Stimulated activated naive CD4-positive, alpha-beta T cell (primary cell): ENCODE measurements around the gene CPSF4L.
A peak's percentile ranks its signal among the peaks of the same experiment; 100 is the strongest.
"Not testable (repeated sequence)": the region's sequence is repeated elsewhere in the genome, so short reads cannot be mapped to it uniquely, and the experiment has no call there.

Source experiments
- DNase-seq, 6 experiments: peaks; one replicate each; lab custom pipeline; 2025; lab: John Stamatoyannopoulos, UW

The CPSF4L gene

GRCh38 chr17:73261617-73261951 is at the start of gene CPSF4L:
TSS of gene CPSF4L (minus strand) at chr17:73261880. CDS start at chr17:73261818, 62 bp downstream.
- no peak for DNase-seq

- peak in 1 of 6 experiments; percentile 37 for DNase-seq
These were observed 49.7 kb upstream of the CPSF4L start for GRCh38 chr17:73311428-73311780.

GRCh38 chr17:73309727-73310596 is 48.3 kb upstream of the CPSF4L start:
- peak in 1 of 6 experiments; percentile 32 for DNase-seq

DNA sequence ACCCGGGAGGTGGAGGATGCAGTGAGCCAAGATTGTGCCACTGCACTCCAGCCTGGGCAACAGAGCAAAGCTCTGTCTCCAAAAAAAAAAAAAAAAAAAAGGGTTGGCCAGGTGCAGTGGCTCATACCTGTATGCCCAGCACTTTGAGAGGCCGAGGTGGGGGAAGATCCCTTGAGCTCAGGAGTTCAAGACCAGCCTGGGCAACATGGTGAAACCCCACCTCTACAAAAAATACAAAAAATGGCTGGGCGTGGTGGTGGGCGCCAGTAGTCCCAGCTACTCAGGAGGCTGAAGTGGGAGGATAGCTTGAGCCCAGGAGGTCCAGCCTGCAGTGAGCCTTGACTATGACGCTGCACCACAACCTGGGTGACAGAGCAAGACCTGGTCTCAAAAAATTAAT is 47.3 kb upstream of the CPSF4L start:
- not testable (repeated sequence) for DNase-seq

DNA sequence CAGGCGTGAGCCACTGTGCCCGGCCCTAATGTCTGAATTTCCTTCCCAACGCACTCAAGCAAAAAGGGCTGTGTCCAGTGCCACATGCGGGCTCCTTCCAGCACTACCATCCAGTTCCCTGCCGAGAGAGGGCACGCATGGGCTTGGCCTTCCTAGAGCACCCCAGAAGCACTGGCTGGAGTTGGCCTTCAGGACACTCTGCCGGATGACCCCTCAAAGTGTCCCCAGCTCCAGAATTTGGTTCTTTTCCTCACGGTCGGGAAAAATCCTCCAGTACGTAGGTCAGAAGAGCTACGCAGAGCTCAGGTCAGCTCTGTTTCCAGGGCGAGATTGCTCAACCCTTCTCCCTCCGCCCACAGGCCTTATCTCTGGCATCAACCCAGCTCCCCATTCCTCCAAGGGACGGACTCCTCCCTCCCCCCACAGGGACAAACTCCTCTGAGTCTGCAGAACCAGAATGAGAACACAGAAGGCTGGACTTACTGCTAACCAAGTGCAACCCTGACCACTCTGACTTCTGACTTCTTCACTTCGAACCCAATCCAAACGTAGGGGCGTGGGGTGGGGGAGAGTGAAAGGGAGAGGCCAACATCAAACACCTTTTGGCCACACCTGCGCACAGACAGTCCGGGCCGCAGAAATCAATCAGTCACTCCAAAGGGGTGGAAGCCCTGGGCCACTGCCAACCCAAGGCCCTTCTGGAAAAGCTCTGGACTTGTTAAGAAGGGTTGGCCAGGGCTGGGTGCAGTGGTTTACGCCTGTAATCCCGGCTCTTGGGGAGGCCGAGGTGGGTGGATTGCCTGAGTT is 46.5 kb upstream of the CPSF4L start:
- no peak for DNase-seq

- DNase-seq = no peak
These were observed 45.5 kb upstream of the CPSF4L start for GRCh38 chr17:73307130-73307529.

GRCh38 chr17:73305845-73306836 is 44.5 kb upstream of the CPSF4L start:
- DNase-seq = no peak

- DNase-seq = no peak
These were observed 43.5 kb upstream of the CPSF4L start for GRCh38 chr17:73304971-73305812.

DNA sequence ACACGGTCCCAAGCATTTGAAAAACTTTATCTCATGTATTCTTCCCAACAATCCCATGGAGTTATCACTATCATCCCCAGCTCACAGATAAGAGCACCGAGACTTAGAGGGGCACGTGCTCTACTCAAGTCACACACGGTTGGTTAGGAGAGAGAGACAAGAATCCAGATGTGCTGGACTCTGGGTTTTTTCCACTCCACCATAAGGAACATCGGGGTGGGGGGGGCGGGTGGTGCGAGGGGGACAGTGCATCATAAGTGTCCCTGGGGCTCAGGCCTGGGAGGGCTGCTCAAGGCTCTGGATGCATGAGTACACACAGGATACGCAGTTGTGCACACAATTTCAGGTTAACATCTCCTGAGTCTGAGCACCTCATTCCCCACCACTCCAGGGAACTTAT is 42.8 kb upstream of the CPSF4L start:
- no peak for DNase-seq

DNA sequence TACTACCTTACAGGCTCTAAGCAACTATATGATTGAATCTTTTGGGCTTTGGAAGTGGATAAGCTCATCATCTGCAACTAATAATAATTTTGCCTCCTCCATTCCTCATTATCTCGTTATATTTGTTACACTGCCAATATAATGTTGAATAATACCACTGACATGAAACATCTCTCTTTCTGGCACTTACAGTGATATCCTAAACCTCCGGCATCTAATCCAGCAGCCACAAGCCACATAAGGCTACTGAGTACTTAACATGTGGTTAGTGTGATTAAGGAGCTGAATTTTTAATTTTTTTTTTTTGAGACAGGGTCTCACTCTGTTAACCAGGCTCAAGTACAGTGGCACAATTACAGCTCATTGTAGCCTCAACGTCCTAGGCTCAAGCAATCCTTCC is 40.5 kb upstream of the CPSF4L start:
- no peak for DNase-seq

DNA sequence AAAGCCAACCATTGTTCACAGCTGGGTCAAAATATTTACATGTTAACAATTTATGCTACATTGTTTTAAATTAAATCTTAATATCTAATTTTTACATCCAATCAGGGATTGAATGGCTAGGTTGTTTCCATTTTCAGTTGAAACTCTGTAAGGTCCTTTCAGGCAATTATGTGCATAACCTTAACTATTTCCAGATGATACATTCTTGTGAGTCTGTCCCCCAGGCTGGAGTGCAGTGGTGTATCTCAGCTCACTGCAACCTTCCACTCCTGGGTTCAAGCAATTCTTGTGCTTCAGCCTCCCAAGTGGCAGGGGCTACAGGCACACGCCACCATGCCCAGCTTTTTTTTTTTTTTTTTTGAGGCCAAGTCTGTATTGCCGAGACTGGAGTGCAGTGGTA is 39.7 kb upstream of the CPSF4L start:
- no peak for DNase-seq

DNA sequence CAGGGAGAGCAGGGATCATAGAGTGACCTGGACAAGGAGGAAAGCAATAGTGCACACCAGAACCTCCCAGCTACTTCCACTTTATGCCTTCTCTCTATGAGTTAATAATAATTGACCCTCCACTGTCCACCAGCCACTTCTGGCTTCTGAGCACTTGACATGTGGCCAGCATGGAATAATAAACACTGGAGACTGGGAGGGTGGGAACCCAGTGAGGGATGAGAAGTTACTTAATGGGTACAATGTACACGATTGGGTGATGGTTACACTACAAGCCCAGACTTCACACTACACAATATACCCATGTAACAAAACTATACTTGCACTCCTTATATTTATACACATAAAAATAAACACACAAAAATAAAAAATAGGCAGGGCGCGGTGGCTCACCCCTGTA is 38.7 kb upstream of the CPSF4L start:
- no peak for DNase-seq

GRCh38 chr17:73297934-73298861 is 36.5 kb upstream of the CPSF4L start:
- DNase-seq = no peak

DNA sequence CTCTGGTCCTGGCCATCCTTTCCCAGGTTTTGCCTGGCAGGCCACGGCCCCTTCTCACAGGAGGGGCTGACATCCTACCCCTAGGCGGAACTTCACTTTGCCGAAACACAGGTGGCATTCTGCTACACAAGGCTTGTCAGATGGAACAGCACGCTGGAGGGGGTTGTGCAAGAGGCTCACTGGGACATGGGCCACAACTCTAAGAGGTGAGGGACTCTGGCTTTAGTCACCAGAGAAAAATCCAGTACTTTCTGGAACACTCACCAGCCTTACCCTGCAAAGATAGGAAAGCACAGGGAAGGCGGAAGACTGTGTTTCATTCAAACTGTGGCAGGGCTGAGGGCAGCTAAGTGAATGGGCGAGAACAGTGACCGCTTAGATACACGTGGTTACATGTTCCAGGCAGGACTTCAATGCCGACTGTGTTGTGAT is 31.8 kb upstream of the CPSF4L start:
- DNase-seq = no peak

DNA sequence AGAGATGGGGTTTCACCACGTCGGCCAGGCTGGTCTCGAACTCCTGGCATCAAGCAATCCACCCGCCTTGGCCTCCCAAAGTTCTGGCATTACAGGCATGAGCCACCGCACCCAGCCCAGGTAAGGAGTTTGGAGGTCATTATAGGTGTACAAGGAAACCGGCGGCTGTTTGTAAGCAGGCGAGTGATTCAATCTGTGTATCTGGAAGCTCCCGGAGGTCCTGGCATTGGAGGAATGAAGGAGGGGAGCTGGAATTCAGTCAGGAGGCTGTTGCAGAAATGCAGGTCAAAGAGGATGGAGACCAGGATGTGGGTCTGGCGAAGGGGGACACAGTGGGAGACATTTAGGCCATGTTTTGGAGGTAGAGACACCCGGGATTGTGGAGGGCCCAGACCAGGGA is 31.4 kb upstream of the CPSF4L start:
- no peak for DNase-seq

DNA sequence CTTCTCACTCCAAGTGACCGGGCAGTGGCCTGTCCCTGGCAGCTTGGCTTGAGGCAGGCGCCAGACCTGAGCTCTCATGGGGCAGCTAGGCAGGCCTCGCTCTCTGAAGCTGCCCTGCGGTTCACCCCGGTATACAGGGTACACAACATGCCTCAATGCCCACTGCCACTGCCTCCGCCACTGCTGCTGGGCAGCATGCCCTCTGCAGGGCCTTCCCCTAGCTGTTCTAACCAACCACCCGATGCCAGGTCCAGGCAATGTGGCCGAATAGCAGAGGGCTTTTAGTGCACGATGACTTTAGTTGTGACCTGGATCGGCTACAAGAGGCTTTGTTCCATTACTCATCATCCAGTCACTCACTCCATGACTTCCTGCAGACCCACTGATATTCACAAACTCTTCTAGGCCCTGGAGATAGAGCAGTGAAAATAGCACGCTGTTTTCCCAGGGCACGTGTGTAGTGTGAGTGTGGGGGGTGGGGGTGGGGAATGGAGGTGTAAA is 30.4 kb upstream of the CPSF4L start:
- no peak for DNase-seq

DNA sequence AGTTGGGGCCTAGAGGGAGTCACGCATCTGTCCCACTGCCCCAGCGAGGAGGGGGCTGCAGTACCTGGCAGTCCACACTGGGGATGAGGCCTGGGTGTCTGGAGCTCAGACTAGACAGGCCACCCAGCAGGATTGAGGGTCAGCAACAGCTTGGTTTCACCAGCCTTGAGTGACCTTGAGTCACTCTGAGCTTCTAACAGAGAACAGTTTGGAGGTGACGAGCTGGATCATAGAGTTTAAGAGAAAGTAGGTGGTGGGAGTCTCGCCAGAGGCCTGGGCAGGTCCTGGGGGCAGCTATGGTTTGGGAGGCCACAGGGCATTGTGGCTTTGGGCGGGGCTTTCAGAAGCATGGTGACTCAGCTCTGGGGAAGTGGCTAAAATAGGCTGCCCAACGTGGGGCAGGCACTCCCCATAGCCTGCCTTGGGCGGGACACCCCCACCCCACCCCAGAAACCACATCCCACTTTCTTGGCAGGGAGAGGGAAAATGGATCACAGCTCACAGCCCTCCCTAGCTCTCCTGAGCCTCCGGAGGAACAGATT is 29.7 kb upstream of the CPSF4L start:
- DNase-seq = no peak

DNA sequence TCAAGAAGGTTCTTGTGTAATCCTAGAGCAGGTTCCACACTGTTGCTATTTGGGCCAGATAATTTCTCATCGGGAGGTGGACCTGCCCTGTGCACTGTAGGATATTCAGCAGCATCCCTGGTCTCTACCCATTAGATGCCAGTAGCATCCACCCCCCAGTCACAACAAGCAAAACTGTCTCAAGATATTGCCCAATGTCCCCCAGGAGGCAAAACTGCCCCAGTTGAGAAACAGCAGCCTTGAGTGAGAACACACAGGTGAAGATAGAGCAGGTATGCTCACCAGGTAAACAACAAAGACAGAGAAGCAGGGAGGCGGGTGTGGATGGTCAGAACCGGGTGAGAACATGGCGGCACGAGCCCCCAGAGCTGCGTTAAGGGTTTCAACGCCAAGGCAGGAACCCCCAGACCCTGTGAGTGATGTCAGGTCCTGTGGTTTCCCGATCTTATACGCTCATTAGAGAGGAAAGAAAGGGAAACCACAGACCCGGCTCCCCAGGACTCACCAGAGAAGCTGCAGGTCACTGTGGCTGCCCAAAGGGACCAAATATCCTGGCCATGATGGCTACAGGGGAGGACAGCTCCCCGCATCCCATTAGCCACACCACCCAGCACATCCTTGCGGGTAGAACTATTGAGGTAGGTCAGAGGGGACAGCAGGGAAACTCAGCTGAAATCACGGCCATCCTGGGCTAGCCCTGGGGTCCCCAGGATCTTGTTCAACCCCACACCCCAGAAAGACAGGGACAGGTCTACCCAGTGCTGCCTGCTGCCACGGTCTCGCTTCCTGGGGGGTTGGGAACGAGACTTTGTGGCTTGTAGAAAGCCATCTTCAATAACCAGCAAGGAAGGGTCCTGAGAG is 28.9 kb upstream of the CPSF4L start:
- DNase-seq = no peak
